Aorta (tissue), 5 donors: Measurements from ENCODE around the gene PLP2. TPM values are rescaled to one million over a fixed set of nuclear protein-coding genes. Genes with fewer than 3 reads are reported as not detected.
"Not testable (repeated sequence)": the region's sequence is repeated elsewhere in the genome, so short reads cannot be mapped to it uniquely, and the experiment has no call there.

Experiments
- ATAC-seq: fragments of 200-7000 bp; cut with Tn5 transposase; one replicate; pipeline ENCODE4 v1.9.1; 2022; ENCODE audit warnings: moderate library complexity; ENCODE audit not compliant: low FRiP score
- DNase-seq, 2 donors: peaks; one replicate each; pipeline ENCODE4 v3.0.0-alpha.2; 2020
- H3K27ac ChIP-seq, 2 donors: one replicate each; pipeline ENCODE4 v1.5.1; 2013; ENCODE audit warnings: low read length in 2 of 2, mild to moderate bottlenecking in 2 of 2, moderate library complexity in 2 of 2, control low read depth in 1 of 2, inconsistent platforms in 1 of 2, low read depth in 1 of 2
- H3K27me3 ChIP-seq, 2 donors: one replicate each; pipeline ENCODE4 v1.6.1; 2013; ENCODE audit warnings: control low read depth in 1 of 2, low read length in 1 of 2, mild to moderate bottlenecking in 1 of 2, moderate library complexity in 1 of 2; ENCODE audit not compliant: insufficient read depth in 2 of 2, control insufficient read depth in 1 of 2
- H3K36me3 ChIP-seq, 2 donors: one replicate each; pipeline ENCODE4 v1.6.1; 2013; ENCODE audit warnings: control low read depth in 1 of 2, low read length in 1 of 2, mild to moderate bottlenecking in 1 of 2; ENCODE audit not compliant: insufficient read depth in 2 of 2, control insufficient read depth in 1 of 2
- H3K4me1 ChIP-seq, 2 donors: one replicate each; pipeline ENCODE4 v1.6.1; 2013; ENCODE audit warnings: low read length in 2 of 2, control low read depth in 1 of 2, mild to moderate bottlenecking in 1 of 2, moderate library complexity in 1 of 2; ENCODE audit not compliant: insufficient read depth in 2 of 2, control insufficient read depth in 1 of 2
- H3K4me3 ChIP-seq, 2 donors: one replicate each; pipeline ENCODE4 v1.5.1; 2013; ENCODE audit warnings: low read length in 2 of 2, control low read depth in 1 of 2, mild to moderate bottlenecking in 1 of 2
- H3K9me3 ChIP-seq: one replicate; pipeline ENCODE4 v1.6.1; 2013; ENCODE audit warnings: mild to moderate bottlenecking, low read length; ENCODE audit not compliant: control insufficient read depth
- WGBS, 2 donors: extraction: QIAGEN DNeasy Blood & Tissue Kit; methylation state at CpG; one replicate each; pipeline ENCODE4 v1.1.7; 2013; 5-methylcytosine and 5-hydroxymethylcytosine counted together
- intact Hi-C, 2 donors: fragments of 100-400 bp; cut with DNase I; formaldehyde crosslinking; loops; one replicate each; pipeline versions ENCODE4 v1.14.2 to v1.15.0; 2022
- polyA plus RNA-seq, 2 donors: library from polyadenylated mRNA; stranded (reverse); fragments of 200-250 nt; gene quantifications; one replicate each; pipeline ENCODE4 v1.2.3, GENCODE V29; 2013
- total RNA-seq, 2 donors: library from RNA; stranded (reverse); fragmentation: NEBNext Ultra II Directional; extraction: Animal tissue kit (Norgen Biotek cat#: 25700); gene quantifications; one replicate each; pipeline ENCODE4 v1.2.1, GENCODE V29; 2021
- donor health status: healthy with polysubstance abuse.
- donor health status: Bipolar disorder and iron deficiency.
- donor health status: DM: no; HTN: no; CAD: no.
- donor health status: DM: no; HTN: no; CAD: no.
- donor health status: DM: yes; HTN: yes; CAD: no.

The PLP2 gene
- total and polyA plus RNA-seq, 4 donors, result 159 to 337 (median 202) TPM

DNA sequence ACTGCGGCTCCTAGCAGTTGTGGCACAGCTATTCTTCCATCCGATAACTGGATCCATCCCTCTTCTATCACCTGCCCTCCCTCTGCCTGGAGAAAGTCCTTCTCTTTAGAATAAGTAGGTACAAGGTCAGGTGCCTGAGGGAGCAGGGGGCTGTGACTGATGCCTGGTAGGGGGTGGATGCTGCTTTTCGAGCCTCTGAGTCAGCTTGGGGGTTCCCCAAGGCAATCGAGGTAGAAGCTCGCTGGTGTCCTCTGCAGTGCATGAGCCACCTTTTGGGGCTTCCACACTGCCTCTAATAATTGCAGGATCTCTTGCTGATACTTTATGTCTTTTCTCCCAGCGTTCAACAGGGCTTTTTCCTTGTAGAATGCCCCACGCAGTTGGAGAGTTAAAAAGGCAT is 28.5 kb upstream of the PLP2 start:
- intact Hi-C loops, H3K27ac ChIP-seq, H3K27me3 ChIP-seq, H3K4me3 ChIP-seq, H3K36me3 ChIP-seq, H3K9me3 ChIP-seq, H3K4me1 ChIP-seq, ATAC-seq: not testable (repeated sequence)
- 81 to 90% methylated on average over 7 of the region's 7 CpGs for WGBS, 2 donors
- peak in 1 of 2 donors; percentile 14 for DNase-seq

DNA sequence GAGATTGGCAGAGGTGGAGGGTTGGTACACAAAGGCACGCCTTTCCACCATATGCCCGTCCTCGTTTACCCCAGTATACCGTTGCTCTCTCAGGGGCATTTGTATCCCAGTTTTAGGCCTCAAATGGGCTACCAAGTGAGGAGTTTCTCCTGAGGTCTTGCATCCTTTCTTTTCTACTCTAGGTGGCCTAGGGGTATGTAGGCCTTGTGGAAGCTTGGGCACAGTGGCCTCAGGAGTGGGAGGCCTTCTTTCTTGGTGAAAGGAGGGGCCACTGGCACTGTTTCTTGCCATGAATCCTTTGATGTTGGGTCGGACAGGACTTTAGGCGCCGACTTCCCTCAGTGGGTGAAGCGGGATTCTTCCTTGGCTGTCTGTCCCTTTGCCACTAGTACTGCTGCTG is 24.4 kb upstream of the PLP2 start:
- H3K4me3 ChIP-seq, result no peak overlapping the region
- 79 to 93% methylated on average over 8 of the region's 8 CpGs for WGBS, 2 donors
- no peaks in the 10 kb centered on the region for H3K36me3 ChIP-seq
- intact Hi-C loops, result no loop called here
- H3K9me3 ChIP-seq, result no peaks in the 10 kb centered on the region
- DNase-seq, result peak in 1 of 2 donors; percentile 27
- no peak overlapping the region for H3K27ac ChIP-seq
- no peaks in the 10 kb centered on the region for H3K27me3 ChIP-seq
- no peaks in the 10 kb centered on the region for H3K4me1 ChIP-seq
- ATAC-seq, result no peak

- 87 to 95% methylated on average over 13 of the region's 13 CpGs for WGBS, 2 donors
- ATAC-seq, result no peak
- intact Hi-C loops, result no loop called here
- no peaks in the 10 kb centered on the region for H3K27me3 ChIP-seq
- no peaks in the 10 kb centered on the region for H3K36me3 ChIP-seq
- no peaks in the 10 kb centered on the region for H3K9me3 ChIP-seq
- H3K27ac ChIP-seq, result no peak overlapping the region
- DNase-seq, result peak in 1 of 2 donors; percentile 73
- H3K4me1 ChIP-seq, result no peaks in the 10 kb centered on the region
- H3K4me3 ChIP-seq, result no peak overlapping the region
Measured at GRCh38 chrX:49147936-49148335, 23.8 kb upstream of the PLP2 start.

- H3K4me3 ChIP-seq, H3K27me3 ChIP-seq, ATAC-seq, H3K27ac ChIP-seq, intact Hi-C loops, H3K36me3 ChIP-seq, H3K9me3 ChIP-seq, H3K4me1 ChIP-seq: not testable (repeated sequence)
- DNase-seq, result peak in 1 of 2 donors; percentile 46
- WGBS, 2 donors, result 79 to 84% methylated on average over 21 of the region's 21 CpGs
Measured at GRCh38 chrX:49148390-49149100, 23.2 kb upstream of the PLP2 start.

DNA sequence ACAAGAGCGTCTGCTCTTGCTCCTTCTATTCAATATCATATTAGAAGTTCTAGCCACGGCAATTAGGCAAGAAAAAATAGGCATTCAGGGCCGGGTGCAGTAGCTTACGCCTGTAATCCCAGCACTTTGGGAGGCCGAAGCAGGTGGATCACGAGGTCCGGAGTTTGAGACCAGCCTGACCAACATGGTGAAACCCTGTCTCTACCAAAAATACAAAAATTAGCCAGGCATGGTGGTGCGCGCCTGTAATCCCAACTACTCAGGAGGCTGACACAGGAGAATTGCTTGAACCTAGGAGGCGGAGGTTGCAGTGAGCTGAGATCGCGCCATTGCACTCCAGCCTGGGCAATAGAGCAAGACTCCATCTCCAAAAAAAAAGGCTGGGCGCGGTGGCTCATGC is 22.4 kb upstream of the PLP2 start:
- H3K36me3 ChIP-seq, ATAC-seq, H3K27me3 ChIP-seq, intact Hi-C loops, H3K27ac ChIP-seq, H3K4me3 ChIP-seq, H3K4me1 ChIP-seq, H3K9me3 ChIP-seq: not testable (repeated sequence)
- DNase-seq, result peak in 1 of 2 donors; percentile 31
- 91 to 96% methylated on average over 14 of the region's 14 CpGs for WGBS, 2 donors

DNA sequence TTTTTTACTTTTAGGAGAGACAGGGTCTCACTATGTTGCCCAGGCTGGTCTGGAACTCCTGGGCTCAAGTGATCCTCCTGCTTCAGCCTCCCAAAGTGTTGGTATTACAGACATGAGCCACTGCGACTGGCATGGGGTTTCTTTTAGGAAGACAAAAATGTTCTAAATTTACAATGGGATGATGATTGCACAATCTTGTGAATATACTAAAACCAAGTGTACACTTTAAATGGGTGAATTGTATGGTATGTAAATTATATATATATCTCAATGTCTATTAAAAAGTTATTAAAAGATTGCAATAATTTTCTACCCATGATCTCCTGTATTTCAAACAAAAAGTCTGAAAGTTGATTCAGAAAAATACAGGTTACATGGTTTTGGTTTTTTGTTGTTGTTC is 18.2 kb upstream of the PLP2 start:
- H3K9me3 ChIP-seq, result no peaks in the 10 kb centered on the region
- intact Hi-C loops, result no loop called here
- no peak overlapping the region for H3K27ac ChIP-seq
- H3K27me3 ChIP-seq, result no peaks in the 10 kb centered on the region
- H3K4me1 ChIP-seq, result no peaks in the 10 kb centered on the region
- no peaks in the 10 kb centered on the region for H3K36me3 ChIP-seq
- no peak overlapping the region for H3K4me3 ChIP-seq
- DNase-seq, result no peak
- 85 to 94% methylated on average over 1 of the region's 1 CpG for WGBS, 2 donors
- ATAC-seq, result no peak

DNA sequence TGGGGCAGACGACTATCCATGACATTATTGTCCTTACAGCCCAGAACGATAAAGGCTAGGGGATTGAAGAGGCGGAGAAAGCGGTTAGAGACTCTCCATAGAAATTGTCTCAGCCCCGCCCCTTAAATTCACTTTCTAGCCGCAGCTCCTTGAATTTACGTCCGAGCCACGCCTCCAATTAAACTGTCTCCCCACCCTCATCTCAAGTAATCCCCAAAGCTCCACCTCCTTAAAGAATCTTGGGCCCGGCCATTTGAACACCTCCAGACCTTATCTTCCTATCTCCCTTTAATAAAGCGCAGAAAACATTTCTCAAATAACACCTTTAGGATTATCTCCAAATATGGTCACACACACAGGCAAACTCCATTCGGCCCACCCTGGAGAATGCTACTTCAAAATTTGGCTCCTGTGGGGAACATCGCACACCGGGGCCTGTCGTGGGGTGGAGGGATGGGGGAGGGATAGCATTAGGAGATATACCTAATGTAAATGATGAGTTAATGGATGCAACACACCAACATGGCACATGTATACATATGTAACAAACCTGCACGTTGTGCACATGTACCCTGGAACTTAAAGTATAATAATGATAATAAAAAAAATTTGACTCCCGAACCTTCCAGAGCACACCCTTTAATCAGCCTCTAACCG is 16.3 kb upstream of the PLP2 start:
- DNase-seq, result peak in 1 of 2 donors; percentile 53
- Histone ChIP-seq H3K4me1 (no peaks in the 10 kb centered on the region), H3K27me3 (no peaks in the 10 kb centered on the region), H3K36me3 (no peaks in the 10 kb centered on the region), H3K9me3 (no peaks in the 10 kb centered on the region), H3K4me3 (peak overlapping the region in 1 of 2 donors; percentile 17), H3K27ac (peak overlapping the region in 1 of 2 donors; percentile 99)
- WGBS, 2 donors, result 1 to 40% methylated on average over 18 of the region's 18 CpGs
- intact Hi-C loops, result no loop called here
- peak; percentile 54 for ATAC-seq

GRCh38 chrX:49155900-49156837 is 15.5 kb upstream of the PLP2 start:
- intact Hi-C loops, result no loop called here
- H3K4me3 ChIP-seq, result peak overlapping the region; percentile 40 to 84
- DNase-seq (peak; percentile 93 to 96), ATAC-seq (peak; percentile 96)
- no peaks in the 10 kb centered on the region for H3K9me3 ChIP-seq
- no peaks in the 10 kb centered on the region for H3K4me1 ChIP-seq
- no peaks in the 10 kb centered on the region for H3K36me3 ChIP-seq
- H3K27me3 ChIP-seq, result no peaks in the 10 kb centered on the region
- WGBS, 2 donors, result 1 to 31% methylated on average over 65 of the region's 65 CpGs
- peak overlapping the region; percentile 53 to 99 for H3K27ac ChIP-seq
